Panc1 (cell line): Measurements from ENCODE around the gene TRIM8. TPM values are rescaled to one million over a fixed set of nuclear protein-coding genes. Genes with fewer than 3 reads are reported as not detected.

Experiments
- ATAC-seq: fragments of 200-7000 bp; cut with Tn5 transposase; 2 replicates; pipeline ENCODE4 v1.9.1; 2020; ENCODE audit warnings: mild to moderate bottlenecking, moderate library complexity
- BruUV-seq: library from RNA; stranded (reverse); fragments of 400-500 nt; replicated peaks from 2 replicates; lab custom pipeline; 2021; lab: Mats Ljungman, UMichigan
- CTCF ChIA-PET: fragments of 300-600 bp; sonication (Branson Sonifier 250); formaldehyde crosslinking; loops from one replicate; lab custom pipeline; 2022; ENCODE audit warnings: antibody characterized with exemption; lab: Charles Lee
- POLR2A ChIA-PET: fragments of 300-600 bp; sonication (Branson Sonifier 250); formaldehyde crosslinking; loops from one replicate; lab custom pipeline; 2022; ENCODE audit warnings: antibody characterized with exemption; lab: Charles Lee
- DNase-seq: peaks from one replicate; pipeline ENCODE4 v3.0.0-alpha.2; 2010; ENCODE audit warnings: low read depth, low spot score
- H3K27ac ChIP-seq: 2 replicates; pipeline ENCODE4 v1.5.1; 2011; ENCODE audit warnings: mild to moderate bottlenecking, low read length, inconsistent platforms
- H3K27me3 ChIP-seq: fragments of 200-500 bp; sonication (Bioruptor generic); 2 replicates; pipeline ENCODE4 v1.6.0; 2014; ENCODE audit warnings: low read length, inconsistent platforms; ENCODE audit not compliant: control insufficient read depth, insufficient read depth
- H3K36me3 ChIP-seq: fragments of 200-500 bp; sonication (Bioruptor generic); 2 replicates; pipeline ENCODE4 v1.5.1; 2014; ENCODE audit warnings: inconsistent platforms, mild to moderate bottlenecking, low read length, moderate library complexity; ENCODE audit not compliant: control insufficient read depth, insufficient read depth
- H3K4me1 ChIP-seq: 2 replicates; pipeline ENCODE4 v1.5.1; 2011; ENCODE audit warnings: inconsistent platforms, mild to moderate bottlenecking, low read length, moderate library complexity; ENCODE audit not compliant: control insufficient read depth, insufficient read depth
- H3K4me3 ChIP-seq, 2 experiments: 2 replicates each; pipeline ENCODE4 v1.5.1; 2011 to 2012; ENCODE audit warnings: low read depth in 2 of 2, low read length in 2 of 2, mild to moderate bottlenecking in 2 of 2, inconsistent platforms in 1 of 2, moderate library complexity in 1 of 2
- H3K9me3 ChIP-seq: fragments of 200-500 bp; sonication (Bioruptor generic); 2 replicates; pipeline ENCODE4 v1.5.1; 2014; ENCODE audit warnings: low read depth, mild to moderate bottlenecking, inconsistent platforms, low read length, moderate library complexity; ENCODE audit not compliant: control insufficient read depth, insufficient read depth
- CTCF ChIP-seq: fragments of 450-650 bp; IDR thresholded peaks from 2 replicates; pipeline ENCODE4 v1.5.1; 2017; ENCODE audit warnings: mild to moderate bottlenecking
- POLR2AphosphoS5 ChIP-seq: IDR thresholded peaks from 2 replicates; pipeline ENCODE4 v1.6.1; 2012; ENCODE audit warnings: mild to moderate bottlenecking, low read depth, low read length, moderate library complexity
- REST ChIP-seq, 2 experiments: IDR thresholded peaks; 2 replicates each; pipeline ENCODE4 v1.6.1; 2011 to 2012; ENCODE audit warnings: low read depth in 2 of 2, control low read depth in 1 of 2, low read length in 1 of 2, mild to moderate bottlenecking in 1 of 2, moderate library complexity in 1 of 2; ENCODE audit not compliant: insufficient read depth in 1 of 2
- SIN3A ChIP-seq: IDR thresholded peaks from 2 replicates; pipeline ENCODE4 v1.6.1; 2012; ENCODE audit warnings: low read depth, mild to moderate bottlenecking, low read length, moderate library complexity, borderline replicate concordance; ENCODE audit not compliant: insufficient read depth
- TCF7L2 ChIP-seq: IDR thresholded peaks from 2 replicates; pipeline ENCODE4 v1.6.1; 2011; ENCODE audit warnings: mild to moderate bottlenecking, low read depth, low read length, inconsistent platforms
- in situ Hi-C: cut with HindIII; loops from 2 replicates; pipeline ENCODE4 v1.10.0; 2016; ENCODE audit warnings: low sequenced_read_pairs, low pct_unique_long_range_greater_than_20kb
- intact Hi-C: fragments of 100-400 bp; cut with micrococcal nuclease; formaldehyde crosslinking; loops from one replicate; pipeline ENCODE4 v1.10.0; 2022; ENCODE audit not compliant: unreplicated experiment
- total RNA-seq: library from RNA; stranded (reverse); gene quantifications from one replicate; pipeline ENCODE4 v1.2.1, GENCODE V29; 2021; ENCODE audit not compliant: unreplicated experiment

The TRIM8 gene
- total RNA-seq, 1 experiment from 2014 or later: 54.4 TPM

GRCh38 chr10:102619281-102619981, 24.8 kb upstream of the TRIM8 start:
- ATAC-seq (no peak), DNase-seq (no peak)
- intact Hi-C loops (no loop called here), in situ Hi-C loops (no loop called here)
- no TSS peak for BruUV-seq
- peaks cover 7% of the 10 kb centered on the region for H3K4me1 ChIP-seq
- TF ChIP-seq SIN3A (no peak), POLR2AphosphoS5 (no peak), TCF7L2 (no peak), REST (IDR thresholded peaks at IDR 0.05; ENCODE audit: insufficient read depth in 1 of 2, low read depth in 2 of 2, low read length in 1 of 2) (no peak), CTCF (no peak)
- no peaks in the 10 kb centered on the region for H3K27me3 ChIP-seq
- POLR2A ChIA-PET: interaction anchor here (0.6 kb wide), 2 partner anchors 135 to 294 kb away, joined by 3 to 4 read pairs; no protein-coding TSS in a partner anchor
- no peak overlapping the region for H3K4me3 ChIP-seq
- no peaks in the 10 kb centered on the region for H3K36me3 ChIP-seq
- CTCF ChIA-PET: interaction anchor here (0.7 kb wide), 1 partner anchor 22 kb away, joined by 11 read pairs; no protein-coding TSS in a partner anchor
- H3K9me3 ChIP-seq: no peaks in the 10 kb centered on the region
- no peak overlapping the region for H3K27ac ChIP-seq

GRCh38 chr10:102620138-102620590, 24.1 kb upstream of the TRIM8 start:
- no peaks in the 10 kb centered on the region for H3K27me3 ChIP-seq
- ChIA-PET CTCF (no interaction called here), POLR2A (no interaction called here)
- H3K27ac ChIP-seq: no peak overlapping the region
- no TSS peak for BruUV-seq
- H3K9me3 ChIP-seq: no peaks in the 10 kb centered on the region
- in situ Hi-C loops (no loop called here), intact Hi-C loops (no loop called here)
- DNase-seq: no peak
- no peaks in the 10 kb centered on the region for H3K36me3 ChIP-seq
- no peak overlapping the region for H3K4me3 ChIP-seq
- H3K4me1 ChIP-seq: peaks cover 7% of the 10 kb centered on the region
- no peak for TF ChIP-seq REST (IDR thresholded peaks at IDR 0.05; ENCODE audit: insufficient read depth in 1 of 2, low read depth in 2 of 2, low read length in 1 of 2)
- TF ChIP-seq SIN3A: no peak
- TF ChIP-seq TCF7L2: no peak
- no peak; the same call in 1 of the 2 replicates for ATAC-seq
